Measurements from ENCODE around the gene SRBD1.
A peak's percentile ranks its signal among the peaks of the same experiment; 100 is the strongest.

The SRBD1 gene

DNA sequence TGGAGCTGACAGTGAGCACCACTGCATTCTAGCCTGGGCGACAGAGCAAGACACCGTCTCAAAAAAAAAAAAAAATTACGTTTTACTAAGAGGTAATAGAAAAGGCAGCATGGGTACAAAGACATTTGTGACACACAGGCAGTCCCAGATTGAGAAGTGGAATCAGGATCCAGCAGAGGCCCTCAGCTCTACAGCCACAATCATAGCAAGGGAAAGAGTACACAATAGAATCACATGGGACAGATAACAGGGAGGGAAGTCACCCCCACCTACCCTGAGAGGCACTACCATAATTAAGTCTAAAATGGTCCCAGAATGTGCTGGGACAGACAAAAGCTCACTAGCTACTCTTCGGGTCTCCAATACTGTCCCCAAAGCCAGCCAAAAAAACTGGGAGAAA lies 12.5 kb downstream of the SRBD1 start:
- DNase-seq (no peak), ATAC-seq (replicated peaks) (no peak)
- no peaks in the 10 kb centered on the region for H3K27me3 Mint-ChIP-seq
- peaks cover 20% of the 10 kb centered on the region for H3K36me3 Mint-ChIP-seq (ENCODE audit: insufficient read depth)
- H3K27ac Mint-ChIP-seq, result peak overlapping the region in 1 of 2 donors; percentile 49
- H3K9me3 Mint-ChIP-seq, result no peaks in the 10 kb centered on the region
- peaks cover 6 to 14% of the 10 kb centered on the region in 2 donors for H3K4me1 Mint-ChIP-seq (ENCODE audit: low read depth in 2 of 2)
- no peak overlapping the region for H3K4me3 Mint-ChIP-seq

DNA sequence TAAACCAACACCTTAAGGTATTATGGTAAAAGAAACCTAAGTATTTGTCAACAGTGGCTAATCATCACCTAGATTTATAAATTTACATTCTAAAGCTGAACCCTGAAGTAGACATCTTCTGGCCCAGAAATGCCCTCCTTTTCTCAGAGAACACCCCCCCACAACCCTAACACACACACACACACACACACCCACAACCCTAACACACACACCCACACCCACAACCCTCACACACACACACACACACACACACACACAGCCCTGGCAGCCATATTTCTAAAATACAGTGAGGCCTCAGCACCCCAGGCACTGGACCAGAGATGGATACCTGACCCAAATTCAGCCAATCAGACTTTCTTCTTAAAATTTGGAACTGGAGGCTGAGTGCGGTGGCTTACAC lies 14.3 kb downstream of the SRBD1 start:
- H3K4me3 Mint-ChIP-seq, result no peak overlapping the region
- ATAC-seq (replicated peaks), result no peak
- no peaks in the 10 kb centered on the region for H3K27me3 Mint-ChIP-seq
- peaks cover 18% of the 10 kb centered on the region for H3K36me3 Mint-ChIP-seq (ENCODE audit: insufficient read depth)
- no peaks in the 10 kb centered on the region for H3K9me3 Mint-ChIP-seq
- peaks cover 6 to 10% of the 10 kb centered on the region in 2 donors for H3K4me1 Mint-ChIP-seq (ENCODE audit: low read depth in 2 of 2)
- no peak for DNase-seq
- H3K27ac Mint-ChIP-seq, result peak overlapping the region in 1 of 2 donors; percentile 47

DNA sequence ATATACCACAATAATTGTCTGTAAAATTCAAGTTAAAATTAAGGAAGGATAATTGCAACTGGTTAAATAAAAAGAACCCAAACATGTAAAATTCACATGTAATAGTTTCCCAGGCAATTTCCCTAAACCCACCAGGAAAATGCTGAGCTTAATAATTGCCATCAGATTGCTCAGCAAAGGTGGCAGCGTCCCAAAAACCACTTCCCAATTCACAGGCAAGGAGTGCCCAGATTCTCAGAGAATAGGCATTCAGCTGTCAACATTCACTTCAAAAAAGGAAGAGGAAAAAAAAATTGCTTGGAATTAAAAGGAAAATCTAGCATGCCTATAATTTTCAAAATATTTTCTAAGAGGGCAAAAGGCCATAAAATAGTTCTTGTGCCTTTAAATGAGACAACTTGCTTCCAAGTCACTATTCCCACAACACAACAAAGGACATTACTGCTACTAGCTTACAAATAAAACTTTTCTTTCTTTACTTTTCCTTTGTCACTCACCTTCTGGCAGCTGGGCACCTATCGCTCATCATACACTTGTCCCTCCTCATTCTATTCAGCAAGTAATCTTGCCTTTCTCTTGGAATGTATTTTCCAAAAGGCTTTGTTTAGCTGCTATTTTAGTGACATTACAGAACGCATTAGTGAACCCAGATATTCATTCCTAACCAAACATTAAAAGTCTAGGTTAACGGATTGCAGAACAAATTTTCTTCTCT lies 15.2 kb downstream of the SRBD1 start:
- peaks cover 16% of the 10 kb centered on the region for H3K36me3 Mint-ChIP-seq (ENCODE audit: insufficient read depth)
- no peaks in the 10 kb centered on the region for H3K9me3 Mint-ChIP-seq
- no peaks in the 10 kb centered on the region for H3K27me3 Mint-ChIP-seq
- DNase-seq (no peak), ATAC-seq (replicated peaks) (no peak)
- H3K27ac Mint-ChIP-seq, result no peak overlapping the region
- H3K4me3 Mint-ChIP-seq, result no peak overlapping the region
- H3K4me1 Mint-ChIP-seq (ENCODE audit: low read depth in 2 of 2), result peaks cover 4 to 7% of the 10 kb centered on the region in 2 donors

DNA sequence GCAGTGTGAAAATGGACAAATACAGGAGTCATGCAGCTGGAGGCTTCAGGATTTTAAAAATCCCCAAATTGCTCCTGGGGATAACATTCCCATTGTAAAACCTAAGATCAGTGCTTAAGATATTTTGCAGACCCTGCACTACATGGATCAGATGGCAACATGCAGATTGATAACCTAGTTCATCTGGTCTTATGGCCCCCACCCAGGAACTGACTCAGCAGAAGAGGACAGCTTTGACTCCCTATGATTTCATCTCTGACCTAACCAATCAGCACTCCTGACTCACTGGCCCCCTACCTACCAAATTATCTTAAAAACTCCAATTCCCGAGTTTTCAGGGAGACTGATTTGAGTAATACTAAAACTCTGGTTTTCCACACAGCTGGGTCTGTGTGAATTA lies 20.0 kb downstream of the SRBD1 start:
- Mint-ChIP-seq H3K27ac (no peak overlapping the region), H3K9me3 (no peaks in the 10 kb centered on the region), H3K4me1 (ENCODE audit: low read depth in 2 of 2) (peaks cover 14 to 16% of the 10 kb centered on the region in 2 donors), H3K4me3 (no peak overlapping the region), H3K36me3 (ENCODE audit: insufficient read depth) (peaks cover 5% of the 10 kb centered on the region), H3K27me3 (no peaks in the 10 kb centered on the region)
- DNase-seq (no peak), ATAC-seq (replicated peaks) (no peak)

DNA sequence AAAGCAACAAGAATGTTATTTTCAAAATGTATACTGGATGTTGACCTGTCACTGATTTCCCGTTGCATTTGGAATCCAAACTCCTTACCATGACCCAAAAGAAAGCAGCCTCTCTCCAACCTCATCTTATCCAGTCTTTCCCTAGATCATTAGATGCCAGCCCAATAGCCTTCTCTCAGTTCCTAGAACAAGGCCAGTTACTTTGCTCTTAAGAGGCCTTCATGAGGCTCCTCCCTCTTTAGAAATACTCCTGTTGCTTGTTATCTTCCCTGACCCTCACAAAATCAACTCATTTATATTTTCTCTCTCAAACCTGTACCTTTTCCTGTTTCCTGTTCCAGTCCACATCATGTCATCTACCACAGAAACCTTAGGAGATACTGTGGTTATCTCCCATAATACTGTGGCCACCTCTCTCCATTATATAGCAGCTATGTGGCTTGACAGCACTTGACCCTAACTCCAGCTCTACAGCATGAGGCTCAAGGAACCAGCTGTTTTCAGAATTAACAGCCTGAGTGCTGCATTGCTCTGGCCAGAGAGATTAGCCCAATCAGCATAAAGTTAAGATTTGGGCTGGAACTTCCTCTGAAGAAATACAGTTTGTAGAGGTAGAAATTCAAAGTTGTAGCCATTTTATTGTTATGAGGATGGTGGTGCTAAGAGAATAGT lies 22.8 kb downstream of the SRBD1 start:
- H3K9me3 Mint-ChIP-seq, result no peaks in the 10 kb centered on the region
- no peak for ATAC-seq (replicated peaks)
- no peak overlapping the region for H3K4me3 Mint-ChIP-seq
- peaks cover 5% of the 10 kb centered on the region for H3K36me3 Mint-ChIP-seq (ENCODE audit: insufficient read depth)
- no peak for DNase-seq
- peak overlapping the region; percentile 2 to 64 for H3K27ac Mint-ChIP-seq
- H3K27me3 Mint-ChIP-seq, result no peaks in the 10 kb centered on the region
- H3K4me1 Mint-ChIP-seq (ENCODE audit: low read depth in 2 of 2), result peaks cover 12 to 14% of the 10 kb centered on the region in 2 donors

DNA sequence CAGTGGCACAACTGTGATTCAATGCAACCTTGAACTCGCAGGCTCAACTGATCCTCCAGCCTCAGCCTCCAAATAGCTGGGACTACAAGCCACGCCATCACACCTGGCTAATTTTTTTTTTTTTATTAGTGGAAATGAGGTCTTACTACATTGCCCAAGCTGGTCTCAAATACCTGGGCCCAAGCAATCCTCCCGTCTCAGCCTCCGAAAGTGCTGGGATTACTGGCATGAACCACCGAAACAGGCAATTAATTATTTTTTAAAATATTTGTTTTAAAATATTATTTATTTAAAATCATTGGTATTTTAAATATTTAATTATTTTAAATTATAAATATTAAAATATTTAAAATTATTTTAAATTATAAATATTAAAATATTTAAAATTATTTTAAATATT lies 24.5 kb downstream of the SRBD1 start:
- Mint-ChIP-seq H3K9me3 (no peaks in the 10 kb centered on the region), H3K36me3 (ENCODE audit: insufficient read depth) (peaks cover 5% of the 10 kb centered on the region), H3K27me3 (no peaks in the 10 kb centered on the region), H3K4me3 (no peak overlapping the region), H3K27ac (no peak overlapping the region), H3K4me1 (ENCODE audit: low read depth in 2 of 2) (peaks cover 12 to 14% of the 10 kb centered on the region in 2 donors)
- DNase-seq (no peak), ATAC-seq (replicated peaks) (no peak)

DNA sequence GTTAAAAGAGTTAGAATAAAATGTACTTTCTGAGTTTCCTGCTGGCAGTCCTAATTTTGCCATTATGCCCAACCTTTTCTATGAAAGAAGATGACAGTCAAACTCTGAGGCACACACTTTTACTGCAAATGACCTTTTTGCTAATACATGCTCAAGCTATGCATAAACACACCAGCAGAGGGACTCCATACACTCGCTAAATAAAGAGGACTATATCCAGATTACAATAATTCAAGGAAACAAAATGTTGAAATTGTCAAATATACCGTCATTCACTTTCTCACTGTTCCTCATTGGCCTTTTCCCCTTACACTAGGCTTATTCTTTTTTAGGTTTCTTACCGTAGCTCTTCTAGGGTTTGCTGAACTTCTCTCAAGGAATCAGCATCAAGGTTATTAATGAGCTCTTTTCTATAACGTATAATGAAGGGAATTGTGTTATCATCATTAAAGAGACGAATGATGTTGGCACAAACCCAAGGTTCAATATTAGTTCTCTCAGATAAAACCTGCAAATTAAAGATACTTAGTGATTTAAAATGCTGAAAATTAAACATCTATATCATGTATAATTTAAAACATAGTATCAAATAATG lies 25.7 kb downstream of the SRBD1 start:
- DNase-seq (no peak), ATAC-seq (replicated peaks) (peak; percentile 73)
- Mint-ChIP-seq H3K9me3 (no peaks in the 10 kb centered on the region), H3K27ac (no peak overlapping the region), H3K4me3 (no peak overlapping the region), H3K36me3 (ENCODE audit: insufficient read depth) (peaks cover 5% of the 10 kb centered on the region), H3K27me3 (no peaks in the 10 kb centered on the region), H3K4me1 (ENCODE audit: low read depth in 2 of 2) (peaks cover 11 to 12% of the 10 kb centered on the region in 2 donors)

DNA sequence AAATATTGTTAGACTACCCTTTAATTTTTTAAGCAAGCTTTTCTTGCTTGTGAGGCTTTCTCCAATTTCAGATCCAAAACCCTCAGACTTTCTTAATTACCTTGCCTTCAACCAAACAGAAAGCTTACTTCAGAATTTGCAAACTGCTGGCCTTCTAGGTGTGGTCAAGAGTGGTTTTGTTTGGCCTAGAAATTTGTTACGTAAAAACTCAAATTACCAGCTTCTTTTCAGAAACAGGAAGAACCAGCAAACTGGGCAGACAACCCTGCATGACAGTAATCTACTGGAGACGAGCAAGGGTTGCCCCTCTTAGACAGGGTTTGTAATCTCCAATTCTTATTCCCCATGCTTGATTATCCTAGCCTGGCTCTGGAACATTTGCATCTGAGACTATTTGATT lies 27.1 kb downstream of the SRBD1 start:
- ATAC-seq (replicated peaks), result no peak
- no peaks in the 10 kb centered on the region for H3K27me3 Mint-ChIP-seq
- peaks cover 8% of the 10 kb centered on the region for H3K36me3 Mint-ChIP-seq (ENCODE audit: insufficient read depth)
- no peak overlapping the region for H3K27ac Mint-ChIP-seq
- H3K9me3 Mint-ChIP-seq, result no peaks in the 10 kb centered on the region
- H3K4me1 Mint-ChIP-seq (ENCODE audit: low read depth in 2 of 2), result peaks cover 9 to 11% of the 10 kb centered on the region in 2 donors
- no peak for DNase-seq
- H3K4me3 Mint-ChIP-seq, result no peak overlapping the region

DNA sequence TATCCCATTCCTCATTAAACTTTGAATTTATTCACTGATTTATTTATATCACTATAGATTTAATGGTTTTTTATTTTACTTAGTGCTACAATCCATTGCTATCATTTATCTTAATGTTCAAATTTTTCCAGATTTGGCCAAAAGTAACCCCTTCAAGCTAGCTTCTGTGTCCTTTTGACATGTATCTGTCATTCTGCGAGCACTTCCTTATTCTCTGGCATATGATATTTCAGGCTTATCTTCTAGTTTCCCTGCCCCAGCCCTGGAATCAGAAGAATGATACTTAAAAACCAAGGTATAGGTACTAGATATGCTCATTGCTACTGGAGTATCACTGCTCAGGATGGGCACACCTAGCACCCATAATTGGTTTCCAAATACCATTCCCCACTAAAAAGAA lies 28.5 kb downstream of the SRBD1 start:
- no peak for DNase-seq
- H3K4me1 Mint-ChIP-seq (ENCODE audit: low read depth in 2 of 2), result no peaks in the 10 kb centered on the region
- H3K27ac Mint-ChIP-seq, result no peak overlapping the region
- no peak for ATAC-seq (replicated peaks)
- no peak overlapping the region for H3K4me3 Mint-ChIP-seq
- H3K36me3 Mint-ChIP-seq (ENCODE audit: insufficient read depth), result peaks cover 8% of the 10 kb centered on the region
- no peaks in the 10 kb centered on the region for H3K27me3 Mint-ChIP-seq
- H3K9me3 Mint-ChIP-seq, result no peaks in the 10 kb centered on the region

DNA sequence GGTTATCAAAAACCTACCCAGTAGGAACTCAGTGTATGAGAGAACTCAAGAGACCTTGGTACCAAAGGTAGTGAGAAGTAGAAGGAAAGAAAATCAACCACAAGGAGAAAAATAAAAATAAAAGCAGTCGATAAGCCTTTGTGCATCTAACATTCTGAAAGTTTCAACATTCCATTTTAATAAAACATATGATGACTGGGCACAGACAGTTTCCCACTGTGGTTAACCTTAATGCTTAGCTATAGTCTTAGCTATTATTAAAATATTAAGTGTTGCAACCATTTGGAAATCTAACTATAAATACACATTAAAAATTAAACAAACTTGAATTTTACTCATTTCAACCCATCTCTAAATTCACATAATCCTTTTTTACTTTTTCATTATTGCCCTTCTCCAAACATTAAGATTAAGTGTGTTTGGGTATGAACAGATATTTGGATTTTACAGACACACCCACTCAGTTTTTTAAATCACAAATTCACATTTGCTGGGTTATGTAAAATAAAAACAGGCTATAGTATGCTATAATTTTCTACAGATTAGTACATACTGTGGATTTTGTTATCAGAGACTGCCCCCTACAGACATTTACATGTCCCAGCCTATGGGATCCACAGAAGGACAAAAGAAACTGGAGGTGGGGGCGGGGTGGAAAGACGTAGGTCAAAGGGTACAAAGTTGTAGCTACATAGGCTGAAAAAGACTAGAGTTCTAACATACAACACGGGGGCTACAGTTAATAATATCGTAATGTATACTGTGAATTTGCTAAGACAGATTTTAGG lies 32.8 kb downstream of the SRBD1 start:
- Mint-ChIP-seq H3K27me3 (no peaks in the 10 kb centered on the region), H3K27ac (peak overlapping the region in 1 of 2 donors; percentile 35), H3K9me3 (no peaks in the 10 kb centered on the region), H3K4me1 (ENCODE audit: low read depth in 2 of 2) (no peaks in the 10 kb centered on the region), H3K36me3 (ENCODE audit: insufficient read depth) (peaks cover 3% of the 10 kb centered on the region), H3K4me3 (no peak overlapping the region)
- no peak for DNase-seq
- ATAC-seq (replicated peaks), result peak; percentile 82

DNA sequence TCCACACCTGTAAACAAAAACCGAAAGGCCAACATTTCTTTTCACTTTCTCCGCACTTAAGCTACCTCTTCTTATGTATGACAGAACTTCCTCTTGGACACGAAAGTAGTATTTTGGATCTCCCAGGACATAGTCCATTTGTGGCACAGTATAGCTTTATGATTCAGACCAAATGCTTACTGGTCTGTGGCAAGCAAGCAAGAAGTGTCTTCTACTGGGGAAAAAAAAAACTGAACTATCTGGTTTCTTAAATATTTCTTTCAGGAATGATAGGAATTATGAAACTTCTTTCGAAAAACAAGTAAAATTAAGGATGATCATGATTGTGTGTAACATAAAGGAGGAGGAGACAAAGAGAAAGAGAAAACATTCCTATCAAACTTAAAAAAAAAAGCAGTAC lies 33.6 kb downstream of the SRBD1 start:
- Mint-ChIP-seq H3K27ac (peak overlapping the region in 1 of 2 donors; percentile 35), H3K36me3 (ENCODE audit: insufficient read depth) (peaks cover 3% of the 10 kb centered on the region), H3K27me3 (no peaks in the 10 kb centered on the region), H3K9me3 (no peaks in the 10 kb centered on the region), H3K4me1 (ENCODE audit: low read depth in 2 of 2) (no peaks in the 10 kb centered on the region), H3K4me3 (no peak overlapping the region)
- DNase-seq, result no peak
- ATAC-seq (replicated peaks), result no peak

DNA sequence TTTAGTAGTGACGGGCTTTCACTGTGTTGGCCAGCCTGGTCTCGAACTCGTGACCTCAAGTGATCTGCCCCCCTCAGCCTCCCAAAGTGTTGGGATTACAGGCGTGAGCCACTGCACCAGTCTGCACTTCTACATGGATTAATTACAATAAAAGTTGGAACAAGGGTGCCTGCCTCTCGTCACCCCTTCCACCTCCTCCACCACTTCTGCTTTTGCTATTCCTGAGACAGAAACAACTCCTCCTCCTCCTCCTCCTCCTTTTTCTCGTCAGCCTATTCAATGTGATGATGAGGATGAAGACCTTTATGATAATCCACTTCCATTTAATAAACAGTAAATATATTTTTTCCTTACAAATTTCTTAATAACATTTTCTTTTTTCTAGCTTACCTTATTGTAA lies 35.2 kb downstream of the SRBD1 start:
- no peaks in the 10 kb centered on the region for H3K27me3 Mint-ChIP-seq
- ATAC-seq (replicated peaks) (no peak), DNase-seq (no peak)
- H3K4me1 Mint-ChIP-seq (ENCODE audit: low read depth in 2 of 2), result no peaks in the 10 kb centered on the region
- H3K36me3 Mint-ChIP-seq (ENCODE audit: insufficient read depth), result peaks cover 12% of the 10 kb centered on the region
- no peaks in the 10 kb centered on the region for H3K9me3 Mint-ChIP-seq
- H3K4me3 Mint-ChIP-seq, result no peak overlapping the region
- H3K27ac Mint-ChIP-seq, result no peak overlapping the region

DNA sequence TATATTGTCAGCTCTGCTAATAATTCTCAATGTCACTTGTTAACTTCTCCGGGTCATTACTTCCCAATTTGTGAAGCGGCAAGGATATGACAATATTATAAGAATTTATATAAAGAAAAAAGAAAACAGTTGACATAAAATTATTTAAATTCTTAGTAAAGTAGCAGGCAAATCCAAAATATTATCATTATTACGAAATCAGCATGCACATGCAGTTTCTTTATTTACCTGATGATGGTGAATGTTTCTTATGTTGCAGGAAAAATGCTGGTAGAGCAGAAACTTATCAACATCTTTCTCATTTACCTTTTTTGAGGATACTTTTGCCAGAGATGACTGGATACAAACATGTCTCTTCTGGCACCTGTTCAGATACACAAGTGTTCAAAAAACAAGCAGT lies 38.1 kb downstream of the SRBD1 start:
- H3K9me3 Mint-ChIP-seq, result no peaks in the 10 kb centered on the region
- peaks cover 5% of the 10 kb centered on the region in 2 donors for H3K4me1 Mint-ChIP-seq (ENCODE audit: low read depth in 2 of 2)
- H3K27ac Mint-ChIP-seq, result no peak overlapping the region
- H3K4me3 Mint-ChIP-seq, result no peak overlapping the region
- ATAC-seq (replicated peaks), result no peak
- no peak for DNase-seq
- H3K36me3 Mint-ChIP-seq (ENCODE audit: insufficient read depth), result peaks cover 13% of the 10 kb centered on the region
- no peaks in the 10 kb centered on the region for H3K27me3 Mint-ChIP-seq
